DND-41 (cell line): ENCODE measurements around the gene NAB2.

Source experiments
- EZH2 ChIP-seq: IDR thresholded peaks from 3 replicates; pipeline ENCODE4 v1.6.1; 2012; ENCODE audit warnings: borderline replicate concordance, low read depth, mild to moderate bottlenecking, moderate library complexity, low read length, inconsistent platforms; ENCODE audit not compliant: severe bottlenecking
- TF ChIP-seq, protein P1 (sequence below): IDR thresholded peaks from 2 replicates; pipeline ENCODE4 v1.5.1; 2012; ENCODE audit warnings: borderline replicate concordance, low read length, moderate library complexity, mild to moderate bottlenecking; ENCODE audit not compliant: poor library complexity, severe bottlenecking; ENCODE audit errors: extremely low read depth

DNA sequence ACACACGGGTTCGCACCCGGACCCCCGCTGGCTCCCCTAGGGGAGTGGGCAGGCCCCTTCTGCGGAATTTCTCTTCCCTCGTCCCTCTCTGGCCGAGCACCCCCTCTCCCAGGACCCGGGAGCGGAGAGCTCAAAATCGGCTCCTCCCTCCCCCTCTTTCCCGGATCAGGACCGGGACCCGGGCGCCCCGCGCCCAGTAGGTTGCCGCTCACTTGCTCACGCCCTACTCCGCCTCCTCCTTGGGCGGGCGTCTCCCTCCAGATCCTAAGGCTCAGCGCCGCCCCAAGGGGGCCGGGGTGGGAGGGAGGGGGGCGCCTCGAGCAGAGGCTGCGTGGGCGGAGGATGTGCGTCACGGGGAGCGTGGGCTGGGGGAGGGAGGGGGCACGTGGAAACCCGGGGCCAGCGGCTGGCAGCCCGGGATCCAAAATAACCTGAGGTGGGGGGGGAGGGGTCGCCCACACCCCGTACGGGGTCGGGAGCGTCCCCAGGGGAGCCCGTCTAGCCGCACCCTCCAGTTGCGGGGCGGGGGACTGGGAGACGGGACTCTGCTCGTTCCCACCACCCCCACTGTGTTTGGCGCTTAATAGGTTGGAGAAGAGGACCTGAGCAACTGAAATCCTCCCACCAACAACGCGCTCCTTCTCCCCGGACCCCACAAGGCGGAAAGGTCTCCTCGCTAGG is 1.8 kb upstream of the NAB2 start:
- TF ChIP-seq, protein P1, sequence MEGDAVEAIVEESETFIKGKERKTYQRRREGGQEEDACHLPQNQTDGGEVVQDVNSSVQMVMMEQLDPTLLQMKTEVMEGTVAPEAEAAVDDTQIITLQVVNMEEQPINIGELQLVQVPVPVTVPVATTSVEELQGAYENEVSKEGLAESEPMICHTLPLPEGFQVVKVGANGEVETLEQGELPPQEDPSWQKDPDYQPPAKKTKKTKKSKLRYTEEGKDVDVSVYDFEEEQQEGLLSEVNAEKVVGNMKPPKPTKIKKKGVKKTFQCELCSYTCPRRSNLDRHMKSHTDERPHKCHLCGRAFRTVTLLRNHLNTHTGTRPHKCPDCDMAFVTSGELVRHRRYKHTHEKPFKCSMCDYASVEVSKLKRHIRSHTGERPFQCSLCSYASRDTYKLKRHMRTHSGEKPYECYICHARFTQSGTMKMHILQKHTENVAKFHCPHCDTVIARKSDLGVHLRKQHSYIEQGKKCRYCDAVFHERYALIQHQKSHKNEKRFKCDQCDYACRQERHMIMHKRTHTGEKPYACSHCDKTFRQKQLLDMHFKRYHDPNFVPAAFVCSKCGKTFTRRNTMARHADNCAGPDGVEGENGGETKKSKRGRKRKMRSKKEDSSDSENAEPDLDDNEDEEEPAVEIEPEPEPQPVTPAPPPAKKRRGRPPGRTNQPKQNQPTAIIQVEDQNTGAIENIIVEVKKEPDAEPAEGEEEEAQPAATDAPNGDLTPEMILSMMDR: no peak
- TF ChIP-seq EZH2: no peak
